Osteoblast (primary cell): ENCODE results near the gene TMCC2. TPM values are rescaled to one million over a fixed set of nuclear protein-coding genes. Genes with fewer than 3 reads are reported as not detected.

Experiments
- DNase-seq: peaks from one replicate; pipeline ENCODE4 v3.0.0; 2011; ENCODE audit warnings: low spot score, mixed read lengths; ENCODE audit not compliant: insufficient read length; ENCODE audit errors: missing footprints
- H2AFZ ChIP-seq: 2 replicates; pipeline ENCODE4 v1.6.0; 2011; ENCODE audit warnings: mild to moderate bottlenecking, low read length
- H3K27ac ChIP-seq: 2 replicates; pipeline ENCODE4 v1.5.1; 2011; ENCODE audit warnings: mild to moderate bottlenecking, low read depth, low read length, moderate library complexity
- H3K27me3 ChIP-seq: 2 replicates; pipeline ENCODE4 v1.6.0; 2012; ENCODE audit warnings: mild to moderate bottlenecking, control low read depth, inconsistent platforms, low read length, moderate library complexity; ENCODE audit not compliant: insufficient read depth
- H3K36me3 ChIP-seq: 2 replicates; pipeline ENCODE4 v1.5.1; 2011; ENCODE audit warnings: mild to moderate bottlenecking, low read length, control low read depth, moderate library complexity; ENCODE audit not compliant: insufficient read depth
- H3K4me1 ChIP-seq: 2 replicates; pipeline ENCODE4 v1.5.1; 2011; ENCODE audit warnings: mild to moderate bottlenecking, low read length, control low read depth, moderate library complexity; ENCODE audit not compliant: insufficient read depth
- H3K4me2 ChIP-seq: 2 replicates; pipeline ENCODE4 v1.6.0; 2011; ENCODE audit warnings: mild to moderate bottlenecking, low read length; ENCODE audit not compliant: insufficient read depth
- H3K4me3 ChIP-seq: fragments of 200-600 bp; sonication (generic); 3 replicates; pipeline ENCODE4 v1.5.1; 2012; ENCODE audit warnings: mild to moderate bottlenecking, low read length, inconsistent platforms; ENCODE audit not compliant: insufficient read depth
- H3K79me2 ChIP-seq: 2 replicates; pipeline ENCODE4 v1.6.0; 2012; ENCODE audit warnings: mild to moderate bottlenecking, low read length, control low read depth, inconsistent platforms; ENCODE audit not compliant: insufficient read depth
- H3K9me3 ChIP-seq: 2 replicates; pipeline ENCODE4 v1.5.1; 2011; ENCODE audit warnings: low read depth, low read length, control low read depth
- H4K20me1 ChIP-seq: 2 replicates; pipeline ENCODE4 v1.6.0; 2012; ENCODE audit warnings: mild to moderate bottlenecking, low read length, control low read depth; ENCODE audit not compliant: insufficient read depth
- total RNA-seq: library from RNA; depleted of rRNA; stranded (reverse); fragments of >200 nt; gene quantifications from 2 replicates; pipeline ENCODE4 v1.2.3, GENCODE V29; 2012
- TF ChIP-seq, protein P1 (sequence below): IDR thresholded peaks from 2 replicates; pipeline ENCODE4 v1.5.1; 2011; ENCODE audit warnings: mild to moderate bottlenecking, low read depth, low read length, moderate library complexity; ENCODE audit errors: extremely low read depth

The TMCC2 gene
- total RNA-seq, 1 donor, result 1.8 TPM

GRCh38 chr1:205287767-205288559 lies 60.2 kb downstream of the TMCC2 start:
- Histone ChIP-seq H3K4me1 (peaks cover 47% of the 10 kb centered on the region), H3K4me2 (peak overlapping the region; percentile 15), H3K36me3 (no peaks in the 10 kb centered on the region), H4K20me1 (no peaks in the 10 kb centered on the region), H3K27me3 (no peaks in the 10 kb centered on the region), H3K4me3 (no peak overlapping the region), H3K9me3 (no peaks in the 10 kb centered on the region), H3K27ac (peak overlapping the region; percentile 33), H2AFZ (peak overlapping the region; percentile 71), H3K79me2 (no peaks in the 10 kb centered on the region)
- DNase-seq, result peak; percentile 53
- TF ChIP-seq, protein P1, sequence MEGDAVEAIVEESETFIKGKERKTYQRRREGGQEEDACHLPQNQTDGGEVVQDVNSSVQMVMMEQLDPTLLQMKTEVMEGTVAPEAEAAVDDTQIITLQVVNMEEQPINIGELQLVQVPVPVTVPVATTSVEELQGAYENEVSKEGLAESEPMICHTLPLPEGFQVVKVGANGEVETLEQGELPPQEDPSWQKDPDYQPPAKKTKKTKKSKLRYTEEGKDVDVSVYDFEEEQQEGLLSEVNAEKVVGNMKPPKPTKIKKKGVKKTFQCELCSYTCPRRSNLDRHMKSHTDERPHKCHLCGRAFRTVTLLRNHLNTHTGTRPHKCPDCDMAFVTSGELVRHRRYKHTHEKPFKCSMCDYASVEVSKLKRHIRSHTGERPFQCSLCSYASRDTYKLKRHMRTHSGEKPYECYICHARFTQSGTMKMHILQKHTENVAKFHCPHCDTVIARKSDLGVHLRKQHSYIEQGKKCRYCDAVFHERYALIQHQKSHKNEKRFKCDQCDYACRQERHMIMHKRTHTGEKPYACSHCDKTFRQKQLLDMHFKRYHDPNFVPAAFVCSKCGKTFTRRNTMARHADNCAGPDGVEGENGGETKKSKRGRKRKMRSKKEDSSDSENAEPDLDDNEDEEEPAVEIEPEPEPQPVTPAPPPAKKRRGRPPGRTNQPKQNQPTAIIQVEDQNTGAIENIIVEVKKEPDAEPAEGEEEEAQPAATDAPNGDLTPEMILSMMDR, result no peak

DNA sequence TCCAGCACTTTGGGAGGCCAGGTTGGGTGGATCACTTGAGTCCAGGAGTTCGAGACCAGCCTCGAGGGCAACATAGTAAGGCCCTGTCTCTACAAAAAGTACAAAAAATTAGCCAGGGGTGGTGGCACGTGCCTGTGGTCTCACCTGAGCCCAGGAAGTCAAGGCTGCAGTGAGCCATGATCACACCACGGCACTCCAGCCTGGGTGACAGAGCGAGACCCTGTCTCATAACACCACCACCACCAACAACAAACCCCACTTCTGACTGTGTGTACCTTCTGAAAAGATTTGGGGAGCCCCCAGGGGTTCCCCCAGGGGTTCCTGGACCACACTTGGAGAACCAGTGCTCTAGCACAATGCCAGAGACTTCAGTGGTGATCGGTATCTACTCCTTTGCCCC lies 63.9 kb downstream of the TMCC2 start:
- no peaks in the 10 kb centered on the region for H3K79me2 ChIP-seq
- no peak overlapping the region for H2AFZ ChIP-seq
- H3K36me3 ChIP-seq, result no peaks in the 10 kb centered on the region
- no peaks in the 10 kb centered on the region for H3K9me3 ChIP-seq
- no peak for DNase-seq
- no peaks in the 10 kb centered on the region for H3K27me3 ChIP-seq
- H3K4me3 ChIP-seq, result no peak overlapping the region
- H4K20me1 ChIP-seq, result no peaks in the 10 kb centered on the region
- H3K27ac ChIP-seq, result no peak overlapping the region
- H3K4me2 ChIP-seq, result no peak overlapping the region
- H3K4me1 ChIP-seq, result peaks cover 43% of the 10 kb centered on the region
- TF ChIP-seq, protein P1, result no peak

- H4K20me1 ChIP-seq, result no peaks in the 10 kb centered on the region
- peak; percentile 56 for DNase-seq
- H3K27ac ChIP-seq, result peak overlapping the region; percentile 94
- TF ChIP-seq, protein P1, result no peak
- H3K79me2 ChIP-seq, result no peaks in the 10 kb centered on the region
- peak overlapping the region; percentile 29 for H3K4me3 ChIP-seq
- no peaks in the 10 kb centered on the region for H3K27me3 ChIP-seq
- H3K4me2 ChIP-seq, result peak overlapping the region; percentile 73
- no peaks in the 10 kb centered on the region for H3K36me3 ChIP-seq
- no peaks in the 10 kb centered on the region for H3K9me3 ChIP-seq
- H3K4me1 ChIP-seq, result peaks cover 34% of the 10 kb centered on the region
- peak overlapping the region; percentile 66 for H2AFZ ChIP-seq
These were observed 65.8 kb downstream of the TMCC2 start for GRCh38 chr1:205293350-205294074.
